ENCODE data around the gene PTF1A. TPM values are rescaled to one million over a fixed set of nuclear protein-coding genes. Genes with fewer than 3 reads are reported as not detected.

The PTF1A gene
- not detected for total RNA-seq
- long read RNA-seq = 0 reads

GRCh38 chr10:23191764-23192711 is at the start of gene PTF1A:
PTF1A (plus strand) TSS chr10:23192312; CDS start chr10:23192531, 219 bp downstream.
- Histone ChIP-seq H3K9me3 (replicated peaks) (no peaks in the 10 kb centered on the region), H3K36me3 (no peaks in the 10 kb centered on the region), H3K27me3 (ENCODE audit: low read depth) (peaks cover 100% of the 10 kb centered on the region), H3K4me3 (peak within 1 kb of the TSS; percentile 35), H3K4me1 (peaks cover 25% of the 10 kb centered on the region), H3K27ac (replicated peaks) (no peak within 1 kb of the TSS)
- no peak for TF ChIP-seq CTCF (IDR thresholded peaks at IDR 0.05; ENCODE audit: borderline replicate concordance)
- intact Hi-C loops (cut with micrococcal nuclease) = no loop called here
- no peak for DNase-seq

GRCh38 chr10:23146258-23146657 is 45.9 kb upstream of the PTF1A start:
- intact Hi-C loops (cut with micrococcal nuclease) = no loop called here
- Histone ChIP-seq H3K36me3 (no peaks in the 10 kb centered on the region), H3K4me3 (no peak overlapping the region), H3K27me3 (ENCODE audit: low read depth) (peaks cover 20% of the 10 kb centered on the region), H3K4me1 (no peaks in the 10 kb centered on the region), H3K27ac (replicated peaks) (no peak overlapping the region), H3K9me3 (replicated peaks) (peaks cover 8% of the 10 kb centered on the region)
- TF ChIP-seq CTCF (IDR thresholded peaks at IDR 0.05; ENCODE audit: borderline replicate concordance) = no peak
- DNase-seq = no peak

- no peak for DNase-seq
- intact Hi-C loops (cut with micrococcal nuclease) = no loop called here
- H3K27me3 ChIP-seq (ENCODE audit: low read depth) = peaks cover 20% of the 10 kb centered on the region
- no peak overlapping the region for H3K27ac ChIP-seq (replicated peaks)
- no peak for TF ChIP-seq CTCF (IDR thresholded peaks at IDR 0.05; ENCODE audit: borderline replicate concordance)
- peaks cover under 1% of the 10 kb centered on the region for H3K9me3 ChIP-seq (replicated peaks)
- H3K36me3 ChIP-seq = no peaks in the 10 kb centered on the region
- H3K4me3 ChIP-seq = no peak overlapping the region
- H3K4me1 ChIP-seq = no peaks in the 10 kb centered on the region
These were observed 45.1 kb upstream of the PTF1A start for GRCh38 chr10:23147035-23147434.

GRCh38 chr10:23148214-23148613 is 43.9 kb upstream of the PTF1A start:
- Histone ChIP-seq H3K4me3 (no peak overlapping the region), H3K27ac (replicated peaks) (no peak overlapping the region), H3K9me3 (replicated peaks) (no peaks in the 10 kb centered on the region), H3K4me1 (no peaks in the 10 kb centered on the region), H3K27me3 (ENCODE audit: low read depth) (peaks cover 20% of the 10 kb centered on the region), H3K36me3 (no peaks in the 10 kb centered on the region)
- TF ChIP-seq CTCF (IDR thresholded peaks at IDR 0.05; ENCODE audit: borderline replicate concordance) = no peak
- DNase-seq = no peak
- intact Hi-C loops (cut with micrococcal nuclease) = no loop called here

GRCh38 chr10:23150091-23150490 is 42.0 kb upstream of the PTF1A start:
- H3K4me1 ChIP-seq = no peaks in the 10 kb centered on the region
- no peaks in the 10 kb centered on the region for H3K9me3 ChIP-seq (replicated peaks)
- intact Hi-C loops (cut with micrococcal nuclease) = no loop called here
- no peak overlapping the region for H3K4me3 ChIP-seq
- no peaks in the 10 kb centered on the region for H3K36me3 ChIP-seq
- H3K27me3 ChIP-seq (ENCODE audit: low read depth) = peaks cover 24% of the 10 kb centered on the region
- no peak for DNase-seq
- no peak for TF ChIP-seq CTCF (IDR thresholded peaks at IDR 0.05; ENCODE audit: borderline replicate concordance)
- no peak overlapping the region for H3K27ac ChIP-seq (replicated peaks)
